GM10847 (cell line): ENCODE results near the gene ACP6.

Source experiments
- POLR2A ChIP-seq: IDR thresholded peaks from 2 replicates; pipeline ENCODE4 v1.6.1; 2011; ENCODE audit not compliant: insufficient read length; ENCODE audit errors: extremely low read depth

The ACP6 gene

GRCh38 chr1:147608596-147608995 is 61.7 kb downstream of the ACP6 start:
- TF ChIP-seq POLR2A = no peak

GRCh38 chr1:147605591-147605990 is 64.7 kb downstream of the ACP6 start:
- no peak for TF ChIP-seq POLR2A

GRCh38 chr1:147603986-147604385 is 66.3 kb downstream of the ACP6 start:
- no peak for TF ChIP-seq POLR2A

GRCh38 chr1:147600119-147601111 is 69.9 kb downstream of the ACP6 start:
- TF ChIP-seq POLR2A = no peak

GRCh38 chr1:147599362-147600118 is 70.8 kb downstream of the ACP6 start:
- no peak for TF ChIP-seq POLR2A

GRCh38 chr1:147598621-147599361 is 71.5 kb downstream of the ACP6 start:
- no peak for TF ChIP-seq POLR2A

- no peak for TF ChIP-seq POLR2A
Measured at GRCh38 chr1:147597010-147597409, 73.3 kb downstream of the ACP6 start.
